ENCODE data around the gene AMBP. TPM values are rescaled to one million over a fixed set of nuclear protein-coding genes. Genes with fewer than 3 reads are reported as not detected.

The AMBP gene
- total RNA-seq, 6 experiments from 2014 or later: not detected

GRCh38 chr9:114057161-114057885 lies 20.8 kb downstream of the AMBP start:
- H3K27ac Mint-ChIP-seq: no peak overlapping the region
- no peaks in the 10 kb centered on the region for H3K9me3 Mint-ChIP-seq
- TF ChIP-seq CTCF (IDR thresholded peaks at IDR 0.05): no peak
- no peak overlapping the region for H3K4me3 Mint-ChIP-seq
- H3K36me3 Mint-ChIP-seq (ENCODE audit: low read depth): peaks cover 5% of the 10 kb centered on the region; the same call in 1 of the 2 replicates
- no peak for DNase-seq
- no peaks in the 10 kb centered on the region for H3K4me1 Mint-ChIP-seq (ENCODE audit: low read depth)
- peaks cover 2% of the 10 kb centered on the region; the same call in 1 of the 2 replicates for H3K27me3 Mint-ChIP-seq (ENCODE audit: insufficient read depth)

GRCh38 chr9:114056527-114056926 lies 21.6 kb downstream of the AMBP start:
- Mint-ChIP-seq H3K4me3 (no peak overlapping the region), H3K27ac (no peak overlapping the region), H3K9me3 (no peaks in the 10 kb centered on the region), H3K36me3 (ENCODE audit: low read depth) (peaks cover 8% of the 10 kb centered on the region; the same call in 1 of the 2 replicates), H3K27me3 (ENCODE audit: insufficient read depth) (peaks cover 2% of the 10 kb centered on the region; the same call in 1 of the 2 replicates), H3K4me1 (ENCODE audit: low read depth) (no peaks in the 10 kb centered on the region)
- DNase-seq: no peak
- no peak for TF ChIP-seq CTCF (IDR thresholded peaks at IDR 0.05)

- no peak overlapping the region for H3K27ac Mint-ChIP-seq
- H3K36me3 Mint-ChIP-seq (ENCODE audit: low read depth): peaks cover 8% of the 10 kb centered on the region; the same call in 1 of the 2 replicates
- H3K4me1 Mint-ChIP-seq (ENCODE audit: low read depth): no peaks in the 10 kb centered on the region
- H3K27me3 Mint-ChIP-seq (ENCODE audit: insufficient read depth): no peaks in the 10 kb centered on the region; the same call in 1 of the 2 replicates
- no peak for DNase-seq
- no peak for TF ChIP-seq CTCF (IDR thresholded peaks at IDR 0.05)
- H3K9me3 Mint-ChIP-seq: no peaks in the 10 kb centered on the region
- H3K4me3 Mint-ChIP-seq: no peak overlapping the region
Observed at GRCh38 chr9:114055894-114056293, 22.2 kb downstream of the AMBP start.

DNA sequence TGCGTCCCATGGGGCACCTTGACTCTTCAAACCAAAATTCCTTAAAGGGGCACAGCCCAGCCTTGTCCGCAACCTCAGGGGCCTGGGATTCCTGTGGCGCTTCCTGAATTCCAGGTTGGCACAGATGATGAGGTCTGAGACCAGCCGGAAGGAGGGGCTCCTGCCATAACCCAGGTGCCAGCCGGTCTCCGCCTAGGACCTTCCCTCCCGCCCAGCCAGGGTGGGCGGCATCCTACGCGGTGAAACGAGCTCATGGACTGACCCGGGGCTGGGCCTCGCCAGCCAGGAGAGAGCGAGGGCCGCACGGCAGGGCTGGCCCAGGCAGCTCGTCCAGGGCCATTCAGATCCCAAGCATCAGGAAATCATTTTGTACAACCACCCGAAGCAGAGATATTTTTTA lies 23.0 kb downstream of the AMBP start:
- Mint-ChIP-seq H3K4me1 (ENCODE audit: low read depth) (no peaks in the 10 kb centered on the region), H3K36me3 (ENCODE audit: low read depth) (peaks cover 8% of the 10 kb centered on the region; the same call in 1 of the 2 replicates), H3K9me3 (no peaks in the 10 kb centered on the region), H3K27ac (no peak overlapping the region), H3K27me3 (ENCODE audit: insufficient read depth) (no peaks in the 10 kb centered on the region; the same call in 1 of the 2 replicates), H3K4me3 (no peak overlapping the region)
- no peak for TF ChIP-seq CTCF (IDR thresholded peaks at IDR 0.05)
- DNase-seq: no peak

GRCh38 chr9:114054191-114054690 lies 23.9 kb downstream of the AMBP start:
- Mint-ChIP-seq H3K27me3 (ENCODE audit: insufficient read depth) (no peaks in the 10 kb centered on the region; the same call in 1 of the 2 replicates), H3K4me3 (no peak overlapping the region), H3K9me3 (no peaks in the 10 kb centered on the region), H3K36me3 (ENCODE audit: low read depth) (peaks cover 8% of the 10 kb centered on the region; the same call in 1 of the 2 replicates), H3K27ac (no peak overlapping the region), H3K4me1 (ENCODE audit: low read depth) (no peaks in the 10 kb centered on the region)
- DNase-seq: no peak
- TF ChIP-seq CTCF (IDR thresholded peaks at IDR 0.05): no peak

Measured in HFFc6 (cell line).